ENCODE data around the gene THOC2. TPM values are rescaled to one million over a fixed set of nuclear protein-coding genes. Genes with fewer than 3 reads are reported as not detected.

THOC2 gene
- total RNA-seq, 2 experiments from 2014 or later: 73.8 to 99.1 TPM

DNA sequence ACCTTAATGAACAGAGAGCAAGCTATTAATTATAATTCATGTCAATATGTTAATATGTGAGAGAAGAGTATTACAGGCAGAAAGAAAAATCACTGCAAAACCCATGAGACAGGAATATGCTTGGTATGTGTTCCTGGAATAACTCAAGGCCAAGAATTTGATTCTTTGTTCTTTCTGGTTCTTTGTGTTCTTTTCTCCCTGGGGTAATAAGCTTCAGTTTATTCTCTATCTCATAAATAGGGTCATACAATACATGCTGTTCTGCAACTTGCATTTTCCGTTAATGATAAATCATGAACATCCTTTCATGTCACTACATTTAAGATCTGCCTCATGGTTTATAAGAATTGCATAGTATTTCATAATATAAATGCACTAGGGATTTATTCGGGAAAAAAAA is 16.8 kb upstream of the THOC2 start:
- Histone ChIP-seq H3K79me2 (ENCODE audit: insufficient read depth, low read depth, low read length) (no peaks in the 10 kb centered on the region), H2AFZ (ENCODE audit: low read length) (no peak overlapping the region), H3K36me3 (ENCODE audit: insufficient read depth, low read length) (no peaks in the 10 kb centered on the region), H3K4me3 (ENCODE audit: low read depth, low read length, poor library complexity, severe bottlenecking) (no peak overlapping the region), H4K20me1 (ENCODE audit: insufficient read depth, low read length) (no peaks in the 10 kb centered on the region), H3K27ac (ENCODE audit: low read depth, low read length, poor library complexity, severe bottlenecking) (no peak overlapping the region), H3K4me1 (ENCODE audit: insufficient read depth, low read length, poor library complexity, severe bottlenecking) (peaks cover 18% of the 10 kb centered on the region), H3K9me3 (ENCODE audit: low read length) (no peaks in the 10 kb centered on the region), H3K9me2 (ENCODE audit: insufficient read depth, low read length) (no peaks in the 10 kb centered on the region), H3K4me2 (ENCODE audit: low read length) (no peak overlapping the region)
- ChIA-PET CTCF (ENCODE audit: unreplicated experiment) (no interaction called here), POLR2A (interaction anchor here (0.9 kb wide), 1 partner anchor 11 kb away, joined by 5 read pairs; no protein-coding TSS in a partner anchor)
- no peak for DNase-seq (ENCODE audit: low spot score)
- intact Hi-C loops (cut with micrococcal nuclease; ENCODE audit: unreplicated experiment): no loop called here
- BruUV-seq (replicated peaks): no TSS peak
- no peak for TF ChIP-seq EZH2phosphoT487 (IDR thresholded peaks at IDR 0.05; ENCODE audit: borderline replicate concordance, low read depth, low read length)
- TF ChIP-seq, protein P1, sequence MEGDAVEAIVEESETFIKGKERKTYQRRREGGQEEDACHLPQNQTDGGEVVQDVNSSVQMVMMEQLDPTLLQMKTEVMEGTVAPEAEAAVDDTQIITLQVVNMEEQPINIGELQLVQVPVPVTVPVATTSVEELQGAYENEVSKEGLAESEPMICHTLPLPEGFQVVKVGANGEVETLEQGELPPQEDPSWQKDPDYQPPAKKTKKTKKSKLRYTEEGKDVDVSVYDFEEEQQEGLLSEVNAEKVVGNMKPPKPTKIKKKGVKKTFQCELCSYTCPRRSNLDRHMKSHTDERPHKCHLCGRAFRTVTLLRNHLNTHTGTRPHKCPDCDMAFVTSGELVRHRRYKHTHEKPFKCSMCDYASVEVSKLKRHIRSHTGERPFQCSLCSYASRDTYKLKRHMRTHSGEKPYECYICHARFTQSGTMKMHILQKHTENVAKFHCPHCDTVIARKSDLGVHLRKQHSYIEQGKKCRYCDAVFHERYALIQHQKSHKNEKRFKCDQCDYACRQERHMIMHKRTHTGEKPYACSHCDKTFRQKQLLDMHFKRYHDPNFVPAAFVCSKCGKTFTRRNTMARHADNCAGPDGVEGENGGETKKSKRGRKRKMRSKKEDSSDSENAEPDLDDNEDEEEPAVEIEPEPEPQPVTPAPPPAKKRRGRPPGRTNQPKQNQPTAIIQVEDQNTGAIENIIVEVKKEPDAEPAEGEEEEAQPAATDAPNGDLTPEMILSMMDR (conservative IDR thresholded peaks at IDR 0.05; ENCODE audit: low read length): no peak

DNA sequence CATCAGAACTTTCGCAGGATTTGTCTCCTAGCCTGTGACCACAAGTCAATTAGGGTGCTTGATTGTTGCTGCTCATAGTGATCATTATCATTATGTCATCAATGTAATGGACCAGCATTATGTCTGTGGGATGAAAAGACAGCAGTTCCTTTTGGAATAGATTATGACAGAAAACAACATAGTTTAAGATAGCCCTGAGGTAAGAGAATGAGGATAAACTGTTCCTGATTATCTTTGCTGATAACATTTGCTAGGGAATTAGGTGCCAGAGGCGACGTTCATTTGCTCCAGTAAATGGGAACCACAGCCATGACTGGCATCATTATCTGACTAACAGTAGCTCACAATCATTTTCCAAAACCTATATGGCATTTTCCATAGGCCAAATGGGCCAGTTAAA is 12.7 kb upstream of the THOC2 start:
- Histone ChIP-seq H3K4me2 (ENCODE audit: low read length) (no peak overlapping the region), H3K9me2 (ENCODE audit: insufficient read depth, low read length) (no peaks in the 10 kb centered on the region), H3K4me1 (ENCODE audit: insufficient read depth, low read length, poor library complexity, severe bottlenecking) (no peaks in the 10 kb centered on the region), H2AFZ (ENCODE audit: low read length) (no peak overlapping the region), H3K27ac (ENCODE audit: low read depth, low read length, poor library complexity, severe bottlenecking) (no peak overlapping the region), H4K20me1 (ENCODE audit: insufficient read depth, low read length) (no peaks in the 10 kb centered on the region), H3K36me3 (ENCODE audit: insufficient read depth, low read length) (no peaks in the 10 kb centered on the region), H3K79me2 (ENCODE audit: insufficient read depth, low read depth, low read length) (no peaks in the 10 kb centered on the region), H3K9me3 (ENCODE audit: low read length) (no peaks in the 10 kb centered on the region), H3K4me3 (ENCODE audit: low read depth, low read length, poor library complexity, severe bottlenecking) (no peak overlapping the region)
- CTCF ChIA-PET (ENCODE audit: unreplicated experiment): no interaction called here
- POLR2A ChIA-PET: interaction anchor here (0.8 kb wide), 1 partner anchor 14 kb away, joined by 3 read pairs; no protein-coding TSS in a partner anchor
- no TSS peak for BruUV-seq (replicated peaks)
- no peak for DNase-seq (ENCODE audit: low spot score)
- intact Hi-C loops (cut with micrococcal nuclease; ENCODE audit: unreplicated experiment): no loop called here
- TF ChIP-seq, protein P1 (conservative IDR thresholded peaks at IDR 0.05; ENCODE audit: low read length): no peak
- TF ChIP-seq EZH2phosphoT487 (IDR thresholded peaks at IDR 0.05; ENCODE audit: borderline replicate concordance, low read depth, low read length): no peak

DNA sequence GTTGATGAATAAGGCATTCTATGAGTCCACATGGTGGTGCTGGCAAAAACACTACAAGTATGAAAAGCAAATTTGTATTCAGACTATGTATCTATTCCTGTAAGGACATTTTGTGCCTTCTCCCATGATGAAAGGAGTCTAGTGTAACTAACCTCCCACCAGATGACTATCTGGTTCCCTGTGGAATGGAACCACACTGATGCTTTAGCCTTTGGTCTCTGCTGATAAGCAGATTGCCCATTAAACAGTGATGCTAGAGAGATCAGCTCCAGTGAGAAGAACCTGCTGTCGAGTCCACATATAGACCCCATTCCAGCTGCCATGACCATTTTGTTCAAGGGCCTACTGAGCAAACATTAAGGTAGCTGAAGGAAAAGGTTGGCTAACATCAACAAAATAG is 10.5 kb upstream of the THOC2 start:
- Histone ChIP-seq H3K27ac (ENCODE audit: low read depth, low read length, poor library complexity, severe bottlenecking) (no peak overlapping the region), H3K36me3 (ENCODE audit: insufficient read depth, low read length) (no peaks in the 10 kb centered on the region), H3K9me2 (ENCODE audit: insufficient read depth, low read length) (no peaks in the 10 kb centered on the region), H3K4me2 (ENCODE audit: low read length) (no peak overlapping the region), H3K4me1 (ENCODE audit: insufficient read depth, low read length, poor library complexity, severe bottlenecking) (peaks cover 4% of the 10 kb centered on the region), H3K4me3 (ENCODE audit: low read depth, low read length, poor library complexity, severe bottlenecking) (no peak overlapping the region), H4K20me1 (ENCODE audit: insufficient read depth, low read length) (no peaks in the 10 kb centered on the region), H3K79me2 (ENCODE audit: insufficient read depth, low read depth, low read length) (no peaks in the 10 kb centered on the region), H3K9me3 (ENCODE audit: low read length) (no peaks in the 10 kb centered on the region), H2AFZ (ENCODE audit: low read length) (no peak overlapping the region)
- TF ChIP-seq, protein P1 (conservative IDR thresholded peaks at IDR 0.05; ENCODE audit: low read length): no peak
- TF ChIP-seq EZH2phosphoT487 (IDR thresholded peaks at IDR 0.05; ENCODE audit: borderline replicate concordance, low read depth, low read length): no peak
- ChIA-PET CTCF (ENCODE audit: unreplicated experiment) (no interaction called here), POLR2A (no interaction called here)
- no peak for DNase-seq (ENCODE audit: low spot score)
- intact Hi-C loops (cut with micrococcal nuclease; ENCODE audit: unreplicated experiment): no loop called here
- no TSS peak for BruUV-seq (replicated peaks)
